SU-DHL-6 (cell line): Measurements from ENCODE around the gene TWIST2.

Experiments
- EZH2phosphoT487 ChIP-seq: fragments of 200-600 bp; sonication (generic), shearing (Covaris generic); conservative IDR thresholded peaks from 2 replicates; pipeline ENCODE4 v1.6.1; 2018; ENCODE audit warnings: mild to moderate bottlenecking, antibody characterized with exemption, low read length, moderate library complexity, mixed read lengths
- TF ChIP-seq, protein P1 (sequence below): fragments of 200-600 bp; sonication (generic); IDR thresholded peaks from one replicate; pipeline ENCODE4 v1.5.1; 2017; ENCODE audit warnings: antibody characterized with exemption, mild to moderate bottlenecking, low read length, moderate library complexity; ENCODE audit not compliant: insufficient read depth, poor library complexity, severe bottlenecking

DNA sequence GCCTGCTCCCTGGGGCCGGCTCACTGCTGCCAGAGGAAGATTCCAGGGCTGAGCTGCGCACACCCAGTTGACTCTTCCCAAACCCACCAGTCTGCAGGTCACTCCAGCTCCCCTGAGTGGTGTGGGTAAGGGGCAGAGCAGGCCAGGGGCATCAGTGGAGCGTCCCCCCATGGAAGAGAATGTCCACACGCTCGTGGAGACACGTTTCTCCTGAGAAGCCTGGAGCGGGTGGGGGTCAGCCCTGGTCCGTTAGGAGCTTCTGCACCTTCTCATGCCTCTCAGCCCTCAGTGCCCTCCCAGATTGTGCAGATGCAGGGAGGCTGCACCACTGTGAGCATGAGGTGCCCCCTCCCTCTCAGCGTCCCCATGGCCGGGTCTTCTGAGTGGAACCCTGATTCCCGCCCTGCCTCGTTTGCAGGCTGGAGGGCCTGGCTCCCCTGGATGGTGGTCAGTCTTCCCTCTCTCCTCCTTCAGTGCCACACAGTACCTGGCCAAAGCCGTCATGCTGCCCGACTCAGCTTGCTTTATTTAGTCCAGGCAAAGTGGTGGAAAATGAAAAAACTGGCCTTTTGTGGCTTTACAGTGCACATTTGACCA, 37.0 kb downstream of the TWIST2 start:
- TF ChIP-seq, protein P1, sequence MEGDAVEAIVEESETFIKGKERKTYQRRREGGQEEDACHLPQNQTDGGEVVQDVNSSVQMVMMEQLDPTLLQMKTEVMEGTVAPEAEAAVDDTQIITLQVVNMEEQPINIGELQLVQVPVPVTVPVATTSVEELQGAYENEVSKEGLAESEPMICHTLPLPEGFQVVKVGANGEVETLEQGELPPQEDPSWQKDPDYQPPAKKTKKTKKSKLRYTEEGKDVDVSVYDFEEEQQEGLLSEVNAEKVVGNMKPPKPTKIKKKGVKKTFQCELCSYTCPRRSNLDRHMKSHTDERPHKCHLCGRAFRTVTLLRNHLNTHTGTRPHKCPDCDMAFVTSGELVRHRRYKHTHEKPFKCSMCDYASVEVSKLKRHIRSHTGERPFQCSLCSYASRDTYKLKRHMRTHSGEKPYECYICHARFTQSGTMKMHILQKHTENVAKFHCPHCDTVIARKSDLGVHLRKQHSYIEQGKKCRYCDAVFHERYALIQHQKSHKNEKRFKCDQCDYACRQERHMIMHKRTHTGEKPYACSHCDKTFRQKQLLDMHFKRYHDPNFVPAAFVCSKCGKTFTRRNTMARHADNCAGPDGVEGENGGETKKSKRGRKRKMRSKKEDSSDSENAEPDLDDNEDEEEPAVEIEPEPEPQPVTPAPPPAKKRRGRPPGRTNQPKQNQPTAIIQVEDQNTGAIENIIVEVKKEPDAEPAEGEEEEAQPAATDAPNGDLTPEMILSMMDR, result no peak
- no peak for TF ChIP-seq EZH2phosphoT487
